ENCODE measurements around the gene GDPD4. TPM values are rescaled to one million over a fixed set of nuclear protein-coding genes. Genes with fewer than 3 reads are reported as not detected.

The GDPD4 gene
- total RNA-seq, 1 experiment from 2014 or later: not detected

- H3K4me1 ChIP-seq (ENCODE audit: control insufficient read depth in 1 of 2, insufficient read depth in 2 of 2, low read length in 2 of 2): peaks cover 0 to 4% of the 10 kb centered on the region in 2 experiments; a peak in 1 of 4 replicates
- CTCF ChIA-PET: interaction anchor here (1.2 to 1.3 kb wide), 2 partner anchors 11 to 349 kb away, joined by 4 read pairs; no protein-coding TSS in a partner anchor
- intact Hi-C loops (cut with micrococcal nuclease): no loop called here
- no TSS peak for BruUV-seq (replicated peaks)
- H3K4me3 ChIP-seq (replicated peaks in 1 of 2; ENCODE audit: low read depth in 1 of 2, low read length in 2 of 2): no peak overlapping the region
- no peaks in the 10 kb centered on the region for H3K79me2 ChIP-seq (ENCODE audit: insufficient read depth, low read length)
- H3K9me3 ChIP-seq (ENCODE audit: control insufficient read depth in 1 of 2, insufficient read depth in 1 of 2, low read depth in 1 of 2, low read length in 2 of 2): no peaks in the 10 kb centered on the region
- no peak for ATAC-seq
- H4K20me1 ChIP-seq (ENCODE audit: insufficient read depth): no peaks in the 10 kb centered on the region
- TF ChIP-seq SIN3A (IDR thresholded peaks at IDR 0.05; ENCODE audit: low read depth) (no peak), EGR1 (IDR thresholded peaks at IDR 0.05; ENCODE audit: low read depth) (no peak), ATF3 (IDR thresholded peaks at IDR 0.05) (no peak), ELF1 (IDR thresholded peaks at IDR 0.05; ENCODE audit: borderline replicate concordance, low read depth) (no peak), RAD21 (IDR thresholded peaks at IDR 0.05; ENCODE audit: low read depth) (no peak), SRF (IDR thresholded peaks at IDR 0.05; ENCODE audit: low read depth) (no peak), CEBPB (IDR thresholded peaks at IDR 0.05; ENCODE audit: low read depth) (no peak), TCF7L2 (IDR thresholded peaks at IDR 0.05; ENCODE audit: borderline replicate concordance, extremely low read depth, insufficient read depth, insufficient read length) (no peak), POLR2AphosphoS5 (IDR thresholded peaks at IDR 0.05; ENCODE audit: low read depth, low read length) (no peak), FOSL1 (IDR thresholded peaks at IDR 0.05; ENCODE audit: low read depth) (no peak), ZBTB33 (IDR thresholded peaks at IDR 0.05; ENCODE audit: extremely low read depth, insufficient replicate concordance, low read length) (no peak), MAX (IDR thresholded peaks at IDR 0.05) (no peak), CTCF (IDR thresholded peaks at IDR 0.05 in 2 of 3, conservative IDR thresholded peaks at IDR 0.05 in 1 of 3; ENCODE audit: borderline replicate concordance in 1 of 3, insufficient read depth in 1 of 3, low read depth in 2 of 3, low read length in 2 of 3) (no peak), YY1 (IDR thresholded peaks at IDR 0.05; ENCODE audit: extremely low read depth, insufficient replicate concordance, low read depth, low read length) (no peak)
- no peaks in the 10 kb centered on the region for H3K9me2 ChIP-seq (ENCODE audit: insufficient read depth)
- no peak overlapping the region for H2AFZ ChIP-seq (ENCODE audit: low read depth, low read length, poor library complexity, severe bottlenecking)
- no peak overlapping the region for H3K9ac ChIP-seq (ENCODE audit: low read length)
- RAD21 ChIA-PET (ENCODE audit: low non-redundant PET in 1 of 2, low total read pairs in 2 of 2, uncharacterized antibody in 2 of 2, unreplicated experiment in 2 of 2): no interaction called here
- H3K4me2 ChIP-seq (ENCODE audit: low read length): no peak overlapping the region
- no peak for DNase-seq (ENCODE audit: low read depth, low spot score)
- no peaks in the 10 kb centered on the region for H3K27me3 ChIP-seq (ENCODE audit: insufficient read depth, low read length)
- POLR2A ChIA-PET: no interaction called here
- no peaks in the 10 kb centered on the region for H3K36me3 ChIP-seq (ENCODE audit: control insufficient read depth in 1 of 2, insufficient read depth in 2 of 2, low read length in 2 of 2)
- no peak overlapping the region for H3K27ac ChIP-seq (ENCODE audit: low read depth, low read length)
These were observed 102.2 kb downstream of the GDPD4 start for GRCh38 chr11:77199137-77199745.
